Adrenal gland (tissue), 5 donors: ENCODE data around the gene AMPH.
"Not testable (repeated sequence)": the region's sequence is repeated elsewhere in the genome, so short reads cannot be mapped to it uniquely, and the experiment has no call there.

ENCODE experiments used
- POLR2A ChIP-seq, 2 donors: fragments of 450-650 bp; IDR thresholded peaks; one replicate each; pipeline ENCODE4 v1.6.1; 2017; ENCODE audit warnings: antibody characterized with exemption in 2 of 2, mild to moderate bottlenecking in 2 of 2, moderate library complexity in 1 of 2
- TF ChIP-seq, protein P1 (sequence below), 6 experiments: fragments of 450-650 bp in 4 of 6; fragments of 200-600 bp in 2 of 6; sonication (generic) in 1 of 6; IDR thresholded peaks; 1 replicate in 5 of 6; 2 replicates in 1 of 6; pipeline versions ENCODE4 v1.5.1 to v1.8.0; 2016 to 2021; ENCODE audit warnings: antibody characterized with exemption in 6 of 6, mild to moderate bottlenecking in 2 of 6, moderate library complexity in 1 of 6
- donor health status: DM: no; HTN: no; CAD: no.

GRCh38 chr7:38353431-38353881, 277.7 kb downstream of the AMPH start:
- TF ChIP-seq, protein P1, sequence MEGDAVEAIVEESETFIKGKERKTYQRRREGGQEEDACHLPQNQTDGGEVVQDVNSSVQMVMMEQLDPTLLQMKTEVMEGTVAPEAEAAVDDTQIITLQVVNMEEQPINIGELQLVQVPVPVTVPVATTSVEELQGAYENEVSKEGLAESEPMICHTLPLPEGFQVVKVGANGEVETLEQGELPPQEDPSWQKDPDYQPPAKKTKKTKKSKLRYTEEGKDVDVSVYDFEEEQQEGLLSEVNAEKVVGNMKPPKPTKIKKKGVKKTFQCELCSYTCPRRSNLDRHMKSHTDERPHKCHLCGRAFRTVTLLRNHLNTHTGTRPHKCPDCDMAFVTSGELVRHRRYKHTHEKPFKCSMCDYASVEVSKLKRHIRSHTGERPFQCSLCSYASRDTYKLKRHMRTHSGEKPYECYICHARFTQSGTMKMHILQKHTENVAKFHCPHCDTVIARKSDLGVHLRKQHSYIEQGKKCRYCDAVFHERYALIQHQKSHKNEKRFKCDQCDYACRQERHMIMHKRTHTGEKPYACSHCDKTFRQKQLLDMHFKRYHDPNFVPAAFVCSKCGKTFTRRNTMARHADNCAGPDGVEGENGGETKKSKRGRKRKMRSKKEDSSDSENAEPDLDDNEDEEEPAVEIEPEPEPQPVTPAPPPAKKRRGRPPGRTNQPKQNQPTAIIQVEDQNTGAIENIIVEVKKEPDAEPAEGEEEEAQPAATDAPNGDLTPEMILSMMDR (IDR thresholded peaks at IDR 0.05): not testable (repeated sequence)
- TF ChIP-seq POLR2A (IDR thresholded peaks at IDR 0.05): not testable (repeated sequence)
